GM19099 (cell line): ENCODE measurements around the gene SCN1B.
A peak's percentile ranks its signal among the peaks of the same experiment; 100 is the strongest.

Experiments
- POLR2A ChIP-seq: IDR thresholded peaks from 3 replicates; pipeline ENCODE4 v1.6.1; 2011; ENCODE audit warnings: low read depth; ENCODE audit not compliant: insufficient read length; ENCODE audit errors: extremely low read depth

The SCN1B gene

GRCh38 chr19:35026418-35026817, 3.9 kb upstream of the SCN1B start:
- no peak for TF ChIP-seq POLR2A

- TF ChIP-seq POLR2A = no peak
Measured at GRCh38 chr19:35027009-35027408, 3.3 kb upstream of the SCN1B start.

- no peak for TF ChIP-seq POLR2A
Measured at GRCh38 chr19:35027851-35028599, 2.2 kb upstream of the SCN1B start.

GRCh38 chr19:35029737-35030256, 473 bp upstream of the SCN1B start:
- TF ChIP-seq POLR2A = no peak

GRCh38 chr19:35031072-35031881, 1.0 kb downstream of the SCN1B start:
- TF ChIP-seq POLR2A = no peak

GRCh38 chr19:35032356-35032865, 2.1 kb downstream of the SCN1B start:
- no peak for TF ChIP-seq POLR2A

GRCh38 chr19:35033067-35034004, 3.1 kb downstream of the SCN1B start:
- TF ChIP-seq POLR2A = no peak

GRCh38 chr19:35034005-35034502, 3.8 kb downstream of the SCN1B start:
- TF ChIP-seq POLR2A = no peak

GRCh38 chr19:35034588-35035382, 4.5 kb downstream of the SCN1B start:
- no peak for TF ChIP-seq POLR2A

GRCh38 chr19:35037716-35038622, 7.7 kb downstream of the SCN1B start:
- TF ChIP-seq POLR2A = peak; percentile 19

GRCh38 chr19:35038623-35039512, 8.6 kb downstream of the SCN1B start:
- no peak for TF ChIP-seq POLR2A
